Effector CD4-positive, alpha-beta T cell (primary cell): ENCODE measurements around the gene FAAP20.

Source experiments
- DNase-seq: peaks from one replicate; pipeline ENCODE4 v3.0.0-alpha.2; 2020

FAAP20 gene

DNA sequence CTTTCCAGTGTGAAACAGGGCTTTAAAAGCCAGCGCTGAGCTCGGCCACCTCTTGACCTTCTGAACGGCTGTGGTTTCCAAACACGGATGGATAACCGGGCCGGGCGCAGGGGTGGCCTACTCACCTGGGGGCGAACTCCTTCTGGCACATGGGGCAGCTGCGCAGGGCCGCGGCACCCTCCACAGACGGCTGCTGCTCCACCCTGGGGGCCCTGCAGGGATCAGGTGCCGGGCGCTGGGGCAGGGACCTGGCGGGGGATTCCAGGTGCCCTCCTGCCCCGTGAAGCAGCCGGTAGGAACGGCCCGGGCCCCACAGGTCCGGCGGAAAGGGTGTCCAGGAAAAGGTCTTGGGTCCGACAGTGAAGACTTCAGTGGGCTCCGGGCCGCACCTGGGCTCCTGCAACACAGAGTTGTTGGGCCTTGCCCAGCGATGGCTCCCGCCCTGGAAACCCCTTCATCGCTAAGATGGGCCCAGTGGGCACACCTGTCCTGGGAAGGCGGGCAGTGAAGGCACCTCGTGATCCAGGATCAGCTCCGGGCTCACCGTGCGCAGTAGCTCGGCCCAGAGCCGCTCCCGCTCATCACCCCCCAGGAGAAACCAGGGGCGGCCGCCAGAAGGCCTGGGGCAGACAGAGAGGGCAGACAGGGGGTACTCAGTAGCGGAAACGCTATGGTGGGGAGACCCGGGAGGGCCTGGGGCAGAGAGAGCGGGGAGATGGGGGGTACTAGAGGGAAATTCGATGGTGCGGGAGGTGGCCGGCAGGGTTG, 874 bp downstream of the FAAP20 start:
- no peak for DNase-seq

DNA sequence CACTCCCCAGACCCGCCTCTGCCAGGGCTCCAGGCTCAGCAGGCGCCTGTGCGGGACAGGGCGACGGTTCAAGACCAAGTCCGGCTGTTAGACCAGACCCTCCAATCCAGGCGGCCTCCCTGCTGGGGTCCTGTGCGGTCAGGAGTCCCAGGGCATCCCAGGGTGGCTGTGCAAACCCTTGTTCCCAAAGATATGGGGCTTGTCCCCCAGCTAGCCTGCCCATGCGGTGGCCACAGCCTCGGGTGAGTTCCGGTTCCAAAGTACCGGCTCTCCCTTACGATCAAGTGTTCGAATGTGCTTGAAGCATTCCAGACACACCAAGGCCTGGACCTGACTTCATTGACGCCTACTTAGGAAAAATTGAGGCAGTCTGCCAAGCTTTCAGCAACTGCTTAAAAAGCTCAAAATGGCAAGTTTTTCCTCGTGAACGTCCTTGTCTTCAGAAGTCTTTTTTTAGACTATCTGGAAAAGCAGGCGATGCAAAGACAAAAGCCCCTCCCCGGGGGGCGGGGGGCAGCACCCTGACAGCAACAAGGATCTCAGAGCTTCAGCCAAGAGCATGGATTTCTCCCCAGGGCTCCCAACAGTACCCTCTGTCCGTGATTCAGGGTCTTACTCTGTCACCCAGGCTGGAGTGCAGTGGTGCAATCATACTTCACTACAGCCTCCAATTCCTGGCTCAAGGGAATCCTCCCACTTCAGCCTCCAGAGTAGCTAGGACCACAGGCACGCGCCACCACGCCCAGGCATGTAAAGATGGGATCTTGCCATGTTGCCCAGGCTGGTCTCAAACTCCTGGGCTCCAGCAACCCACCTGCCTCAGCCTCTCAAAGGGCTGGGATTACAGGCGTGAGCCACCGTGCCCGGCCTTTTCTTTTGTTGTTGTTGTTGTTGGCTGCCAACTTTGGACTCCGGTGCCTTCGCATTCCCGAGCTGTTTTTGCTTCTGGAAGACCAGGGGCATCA, 2.3 kb downstream of the FAAP20 start:
- DNase-seq: no peak

DNA sequence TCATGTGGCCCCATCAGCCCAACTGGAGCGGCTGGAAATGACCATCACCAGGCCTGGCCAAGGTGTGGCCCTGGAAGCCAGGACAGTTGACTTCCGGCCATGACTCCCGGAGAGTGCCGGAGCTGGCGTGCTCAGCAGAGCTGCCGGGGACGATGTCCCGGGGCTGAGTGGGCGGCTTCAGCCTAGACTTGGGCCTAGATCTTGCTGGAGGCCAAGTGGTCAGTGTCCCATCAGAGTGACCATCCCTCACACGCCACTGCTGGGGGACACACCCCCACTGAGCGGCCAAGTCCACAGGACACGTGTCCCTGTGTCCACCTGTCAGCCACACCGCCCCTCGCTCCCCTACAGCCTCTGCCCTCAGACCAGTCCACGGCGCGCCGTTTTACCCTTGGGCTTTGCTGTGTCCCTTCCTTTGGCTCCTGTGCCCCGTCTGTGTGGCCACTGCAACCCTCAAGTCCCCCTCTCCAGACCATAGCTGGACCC, 4.0 kb downstream of the FAAP20 start:
- DNase-seq: no peak

DNA sequence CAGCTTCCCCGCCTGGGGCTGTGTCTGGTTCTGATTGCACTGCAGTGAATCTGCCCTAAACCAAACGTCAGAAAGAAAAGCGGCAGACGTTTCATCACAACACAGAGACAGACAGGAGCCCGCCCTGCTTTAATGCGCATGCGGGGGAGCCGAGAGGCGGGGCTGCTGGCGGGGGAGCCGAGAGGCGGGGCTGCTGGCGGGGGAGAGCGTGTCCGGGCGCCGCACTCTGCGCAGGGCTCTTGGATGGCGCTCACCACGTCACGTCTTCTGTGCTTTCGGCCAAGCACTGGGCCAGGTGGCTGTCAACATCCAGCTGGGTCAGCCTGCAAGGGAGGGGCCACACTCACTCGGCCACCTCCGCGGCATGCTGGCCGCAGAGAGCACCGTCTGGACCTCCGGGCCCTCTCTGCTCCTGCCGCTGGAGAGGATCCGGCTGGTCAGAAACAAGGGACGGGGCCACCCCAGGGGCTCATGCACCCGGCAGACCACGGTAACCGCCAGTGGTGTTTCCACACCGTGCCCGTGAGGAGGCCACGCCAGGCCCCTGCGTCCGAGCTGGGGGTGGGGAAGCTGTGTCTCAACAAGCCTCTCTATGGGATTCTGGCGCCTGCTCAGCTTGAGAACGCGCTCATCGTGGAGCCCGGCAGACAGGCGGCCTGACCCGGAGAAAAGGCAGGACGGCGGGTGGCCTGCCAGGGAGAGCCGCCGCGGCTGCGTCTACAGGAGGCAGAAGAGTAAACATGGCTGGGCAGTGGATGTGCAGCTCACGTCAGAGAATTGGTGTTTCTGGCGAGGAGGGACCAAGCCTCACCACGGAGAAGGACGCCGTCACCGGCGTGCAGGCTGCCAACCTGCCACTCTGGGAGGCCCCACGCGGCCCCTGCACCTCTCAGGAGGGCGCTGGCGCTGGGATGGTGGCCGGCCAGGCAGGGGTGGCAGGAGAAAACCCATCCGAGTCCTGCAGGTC, 4.8 kb downstream of the FAAP20 start:
- DNase-seq: peak; percentile 87

DNA sequence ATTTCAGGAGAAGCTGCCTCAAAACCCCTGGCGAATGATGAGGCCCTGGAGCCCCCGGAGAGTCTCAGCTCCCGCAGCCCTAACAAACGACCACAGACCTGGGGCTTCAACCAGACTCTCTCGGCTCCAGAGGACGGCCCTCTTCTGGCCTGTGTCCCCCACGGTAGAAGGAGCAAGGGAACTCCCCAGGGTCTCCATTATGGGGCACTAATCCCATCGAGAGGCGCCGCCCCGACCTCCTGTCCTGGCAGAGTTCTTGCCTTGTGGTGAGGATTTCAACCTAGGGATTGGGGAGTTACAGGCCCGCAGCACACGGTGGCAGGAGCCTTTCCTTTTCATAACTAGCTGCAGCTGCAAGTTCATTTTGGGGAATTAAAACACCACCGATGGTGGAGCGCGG, 6.2 kb downstream of the FAAP20 start:
- no peak for DNase-seq

DNA sequence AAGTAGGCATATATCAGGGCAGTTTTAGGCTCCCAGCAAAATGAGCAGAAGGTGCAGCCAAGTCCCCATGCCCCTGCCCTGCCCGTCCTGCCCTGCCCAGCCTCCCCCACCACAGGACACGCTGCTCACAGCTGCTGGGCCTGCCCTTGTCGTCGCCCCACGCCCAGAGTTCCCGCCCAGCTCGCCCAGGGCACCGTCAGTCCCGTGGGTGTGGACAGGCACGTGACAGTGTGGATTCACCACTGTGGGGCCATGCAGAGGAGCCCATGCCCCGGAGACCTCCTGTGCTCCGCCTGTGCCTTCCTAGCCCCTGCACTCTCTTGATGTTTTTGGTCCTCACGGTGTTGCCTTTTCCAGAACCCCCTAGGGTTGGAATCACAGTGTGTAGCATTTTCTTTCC, 7.0 kb downstream of the FAAP20 start:
- DNase-seq: no peak

DNA sequence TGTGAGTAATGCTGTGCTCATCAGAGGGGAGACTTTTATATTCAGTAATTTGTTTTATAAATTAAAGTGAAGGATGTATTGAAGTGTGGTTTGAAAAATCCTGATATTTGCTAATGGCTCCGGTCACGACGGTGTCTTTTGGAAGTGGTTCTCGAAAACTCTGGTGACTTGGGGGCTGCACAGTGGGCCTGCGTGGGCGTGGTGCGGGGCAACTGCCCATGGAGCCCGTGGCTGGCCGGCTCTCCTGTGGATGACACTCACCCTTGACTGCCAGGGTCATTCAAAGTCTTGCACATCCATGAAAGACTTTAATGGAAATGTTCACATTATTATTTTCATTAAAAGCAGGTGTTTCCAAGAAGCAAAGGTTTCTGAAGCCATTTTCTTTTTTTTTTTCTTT, 7.7 kb downstream of the FAAP20 start:
- no peak for DNase-seq

DNA sequence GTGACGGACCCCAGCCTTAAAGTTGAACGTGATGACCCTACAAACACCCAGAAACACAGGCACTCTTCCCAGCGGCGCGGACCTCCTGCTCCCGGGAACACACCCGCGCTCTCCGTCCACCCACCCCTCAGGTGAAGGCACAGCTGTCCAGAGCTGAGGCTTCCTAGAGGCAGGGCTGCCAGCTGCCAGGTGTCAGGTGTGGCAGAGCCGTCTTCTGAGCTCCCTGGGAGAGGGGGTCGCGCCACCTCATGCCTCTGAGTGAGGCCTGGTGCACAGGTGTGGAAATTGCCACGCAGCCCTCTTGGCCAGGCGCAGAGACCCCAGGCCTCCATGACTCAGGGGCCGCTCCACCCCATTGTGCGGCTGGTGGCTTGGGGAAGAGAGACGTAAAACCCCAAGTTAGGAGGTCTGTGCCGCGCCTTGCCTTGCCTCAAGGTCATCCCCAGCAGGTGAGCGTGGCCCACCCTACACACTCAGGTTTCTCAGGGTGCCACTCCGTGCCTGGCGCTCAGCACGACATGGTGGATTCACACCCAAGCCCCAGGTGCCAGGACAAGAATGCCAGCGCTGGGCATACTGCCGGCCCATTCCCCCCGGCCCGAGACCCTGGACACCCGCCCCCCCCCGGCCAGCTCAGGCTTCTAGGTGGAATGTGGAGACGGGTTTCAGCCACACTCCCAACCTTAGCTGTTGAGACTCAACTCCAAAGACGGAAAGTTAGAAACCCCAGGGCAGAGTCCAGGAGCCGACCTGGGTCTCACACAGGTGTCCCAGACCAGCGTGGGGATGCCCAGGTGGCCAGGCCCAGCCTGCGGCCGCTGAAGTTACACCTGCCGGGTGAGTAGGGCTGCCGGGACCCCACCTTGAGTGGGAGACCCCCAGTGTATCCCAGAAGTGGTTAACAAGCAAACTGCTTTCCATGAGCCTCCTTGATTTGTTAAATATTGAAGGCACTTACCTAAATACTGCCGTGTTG, 8.4 kb downstream of the FAAP20 start:
- no peak for DNase-seq

DNA sequence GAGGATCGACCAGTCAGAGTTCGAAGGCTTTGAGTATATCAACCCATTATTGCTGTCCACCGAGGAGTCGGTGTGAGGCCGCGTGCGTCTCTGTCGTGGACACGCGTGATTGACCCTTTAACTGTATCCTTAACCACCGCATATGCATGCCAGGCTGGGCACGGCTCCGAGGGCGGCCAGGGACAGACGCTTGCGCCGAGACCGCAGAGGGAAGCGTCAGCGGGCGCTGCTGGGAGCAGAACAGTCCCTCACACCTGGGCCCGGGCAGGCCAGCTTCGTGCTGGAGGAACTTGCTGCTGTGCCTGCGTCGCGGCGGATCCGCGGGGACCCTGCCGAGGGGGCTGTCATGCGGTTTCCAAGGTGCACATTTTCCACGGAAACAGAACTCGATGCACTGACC, 9.6 kb downstream of the FAAP20 start:
- DNase-seq: no peak

DNA sequence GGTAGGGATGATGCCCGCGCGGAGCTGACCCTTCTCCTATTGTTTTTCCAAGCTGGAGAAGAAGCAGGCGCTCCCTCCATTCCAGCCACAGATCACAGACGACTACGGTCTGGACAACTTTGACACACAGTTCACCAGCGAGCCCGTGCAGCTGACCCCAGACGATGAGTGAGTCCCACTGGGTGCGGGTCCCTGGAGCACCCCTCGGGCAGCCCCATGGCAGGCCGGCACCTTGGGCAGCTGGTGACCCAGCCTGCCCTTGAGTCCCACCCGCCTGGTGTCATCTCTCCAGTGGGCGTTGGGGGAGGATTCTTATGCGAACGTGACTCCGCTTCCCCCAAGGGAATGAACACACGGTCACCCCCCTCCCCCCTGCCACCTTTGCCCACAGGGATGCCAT, 10.0 kb downstream of the FAAP20 start:
- no peak for DNase-seq

DNA sequence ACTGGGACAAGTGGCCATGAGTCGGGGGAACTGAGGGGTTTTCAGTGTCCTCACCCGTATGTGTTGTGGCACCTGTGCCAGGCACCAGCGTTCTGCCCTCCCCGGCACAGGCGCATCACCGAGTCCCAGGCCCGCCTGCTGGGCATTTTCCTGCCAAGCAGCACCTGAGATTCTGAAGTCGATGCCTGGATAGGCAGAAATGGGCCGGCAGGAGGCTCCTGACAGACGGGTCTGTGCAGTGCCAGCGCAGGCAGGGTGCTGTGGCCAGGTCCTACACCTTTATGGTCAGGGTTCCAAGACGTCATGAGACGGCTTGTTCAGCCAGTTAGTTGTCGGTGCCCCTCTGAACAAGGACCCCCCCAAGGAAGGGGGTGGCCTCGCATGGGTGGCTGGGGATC, 10.6 kb downstream of the FAAP20 start:
- no peak for DNase-seq

DNA sequence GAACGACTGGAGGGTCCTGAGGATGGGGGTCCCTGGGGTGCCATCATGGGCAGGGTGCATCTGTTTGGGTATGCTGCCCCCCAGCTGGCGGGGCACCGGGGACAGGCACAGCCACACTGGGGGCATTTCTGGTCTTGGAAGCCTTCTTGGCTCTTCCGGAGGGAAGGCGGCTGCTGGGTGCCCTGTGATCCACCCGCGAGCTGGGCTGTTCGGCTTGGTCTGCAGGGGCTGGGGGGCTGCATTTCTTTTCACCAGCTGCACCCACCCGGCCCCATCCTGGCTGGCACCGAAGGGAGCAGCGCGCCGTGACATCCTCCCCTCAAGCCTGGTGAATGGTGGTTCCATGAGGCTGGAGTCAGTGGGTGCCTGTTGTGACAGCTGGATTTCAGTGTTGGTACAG, 12.2 kb downstream of the FAAP20 start:
- DNase-seq: no peak

DNA sequence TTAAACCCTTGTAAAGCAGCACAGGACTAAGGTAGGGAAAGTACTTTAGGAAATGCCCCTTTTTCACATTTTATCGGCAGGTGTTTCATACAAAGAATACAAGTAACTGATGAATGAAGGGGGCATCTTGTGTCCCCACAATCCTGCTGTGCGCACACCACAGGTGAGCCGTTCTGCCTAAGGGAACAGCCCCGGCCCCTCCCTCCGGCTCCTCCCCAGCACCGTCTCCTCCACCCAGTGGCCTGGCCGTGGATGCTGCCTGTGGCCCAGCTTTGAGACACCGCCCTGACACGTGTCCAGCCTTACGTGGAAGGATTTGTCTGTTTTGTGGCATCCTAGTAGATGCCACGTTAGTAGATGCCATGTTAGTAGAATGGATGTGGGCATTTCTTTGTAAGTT, 12.8 kb downstream of the FAAP20 start:
- DNase-seq: no peak

DNA sequence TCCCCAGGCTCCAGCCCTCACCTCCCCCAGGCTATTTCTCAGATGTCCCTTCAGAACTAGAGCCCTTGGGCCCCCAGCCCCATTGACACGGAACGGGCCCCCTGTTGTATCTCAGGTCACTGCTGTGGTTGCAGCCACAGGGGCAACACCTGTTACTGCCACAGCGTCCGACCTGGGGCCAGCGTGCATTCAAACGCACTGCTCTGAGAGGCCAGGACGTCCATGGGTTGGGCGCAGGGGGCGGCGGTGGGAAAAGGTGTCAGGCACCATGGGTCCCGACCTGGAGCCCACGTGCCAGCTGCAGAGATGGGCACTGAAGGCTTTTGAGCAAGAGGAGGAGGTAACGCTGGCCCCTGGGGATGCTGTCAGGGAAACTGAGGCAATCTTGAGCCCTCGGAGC, 13.3 kb downstream of the FAAP20 start:
- DNase-seq: no peak

DNA sequence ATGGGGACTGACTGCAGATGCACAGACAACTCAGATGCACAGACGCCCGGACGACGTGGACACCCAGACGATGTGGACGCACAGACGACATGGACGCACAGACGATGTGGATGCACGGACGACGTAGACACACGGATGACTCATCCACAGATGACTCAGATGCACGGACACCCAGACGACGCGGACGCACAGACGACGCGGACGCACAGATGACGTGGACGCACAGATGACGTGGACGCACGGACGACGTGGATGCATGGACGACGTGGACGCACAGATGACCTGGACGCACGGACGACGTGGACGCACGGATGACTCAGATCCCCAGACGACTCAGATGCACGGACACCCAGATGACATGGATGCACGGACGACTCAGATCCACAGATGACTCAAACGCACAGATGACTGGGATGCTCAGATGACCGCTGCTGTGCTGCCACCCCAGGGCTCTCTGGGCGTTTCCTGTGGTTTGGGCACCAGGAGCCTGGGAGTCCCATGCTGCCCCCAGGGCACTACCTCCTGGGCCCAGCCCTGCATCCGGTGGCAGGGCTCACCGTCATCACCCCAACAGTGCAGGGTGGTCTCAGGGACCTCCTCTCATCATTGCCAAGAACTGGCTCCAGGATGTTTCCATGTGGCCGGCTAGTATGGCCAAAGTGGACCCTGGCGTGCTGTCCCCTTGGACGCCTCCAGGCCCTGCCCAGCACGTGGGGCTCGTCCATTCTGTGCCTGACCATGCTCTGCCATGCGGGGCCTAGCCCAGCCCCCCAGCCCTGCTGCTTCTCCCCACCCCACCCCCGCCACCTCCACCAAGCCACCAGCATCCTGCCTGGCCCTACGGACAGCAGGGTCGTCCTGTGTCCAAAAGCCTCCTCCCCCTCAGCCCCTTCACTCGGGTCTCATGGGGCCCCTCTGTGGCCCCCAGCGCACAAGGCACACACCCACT, 14.0 kb downstream of the FAAP20 start:
- no peak for DNase-seq

DNA sequence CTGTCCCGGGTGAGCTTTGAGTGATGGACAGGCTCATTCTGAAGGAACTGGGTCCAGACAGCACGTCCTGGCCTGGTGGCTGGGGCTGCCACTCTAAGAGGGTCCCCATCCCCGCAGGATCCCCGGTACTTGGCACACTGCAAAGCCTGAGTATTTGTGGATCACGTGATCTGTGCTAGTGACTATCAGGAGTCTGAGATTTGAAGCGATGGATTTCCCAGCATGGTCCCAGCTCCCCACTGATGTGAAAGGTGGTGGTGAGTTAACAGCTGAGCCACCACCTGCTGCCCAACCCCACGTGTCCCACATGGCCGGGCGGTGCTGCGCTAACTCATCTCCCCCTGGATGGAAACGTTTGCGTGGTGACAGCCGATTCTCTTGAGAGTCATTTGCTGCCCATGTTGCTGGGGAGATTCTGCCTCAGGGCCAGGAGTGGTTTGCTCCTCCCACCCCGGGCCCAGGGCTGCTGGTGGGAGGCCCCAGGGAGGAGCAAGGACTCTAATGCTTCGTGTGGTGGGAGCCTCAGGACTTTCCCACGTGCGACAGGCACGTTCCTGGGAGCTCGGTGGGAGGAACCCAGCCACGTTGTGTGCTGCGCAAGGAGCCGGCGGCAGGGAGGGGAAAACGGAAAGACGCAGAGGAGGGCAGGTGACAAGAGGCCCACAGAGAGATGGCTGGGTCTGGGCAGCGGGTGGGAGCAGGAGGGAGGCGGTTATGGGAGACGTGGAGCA, 15.1 kb downstream of the FAAP20 start:
- no peak for DNase-seq

DNA sequence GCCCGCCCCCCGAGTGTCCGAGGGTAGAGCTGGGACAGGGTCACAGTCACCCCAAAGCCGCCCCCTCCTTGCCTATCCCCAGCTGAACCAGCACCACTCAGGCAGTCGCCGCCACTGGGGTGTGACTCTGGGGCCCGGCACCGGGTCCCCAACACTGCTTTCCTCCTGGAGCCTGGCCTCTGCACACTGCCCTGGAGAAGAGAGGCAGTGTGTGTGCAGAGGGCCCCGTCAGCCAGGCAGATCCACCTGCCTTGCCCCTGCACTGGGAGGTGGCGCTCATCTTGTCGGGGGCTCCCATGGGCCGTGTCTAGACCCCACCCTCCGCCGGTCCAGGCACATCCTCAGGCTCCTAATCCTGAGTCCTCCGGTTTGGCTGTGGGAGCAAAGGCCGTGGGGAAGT, 15.7 kb downstream of the FAAP20 start:
- no peak for DNase-seq

DNA sequence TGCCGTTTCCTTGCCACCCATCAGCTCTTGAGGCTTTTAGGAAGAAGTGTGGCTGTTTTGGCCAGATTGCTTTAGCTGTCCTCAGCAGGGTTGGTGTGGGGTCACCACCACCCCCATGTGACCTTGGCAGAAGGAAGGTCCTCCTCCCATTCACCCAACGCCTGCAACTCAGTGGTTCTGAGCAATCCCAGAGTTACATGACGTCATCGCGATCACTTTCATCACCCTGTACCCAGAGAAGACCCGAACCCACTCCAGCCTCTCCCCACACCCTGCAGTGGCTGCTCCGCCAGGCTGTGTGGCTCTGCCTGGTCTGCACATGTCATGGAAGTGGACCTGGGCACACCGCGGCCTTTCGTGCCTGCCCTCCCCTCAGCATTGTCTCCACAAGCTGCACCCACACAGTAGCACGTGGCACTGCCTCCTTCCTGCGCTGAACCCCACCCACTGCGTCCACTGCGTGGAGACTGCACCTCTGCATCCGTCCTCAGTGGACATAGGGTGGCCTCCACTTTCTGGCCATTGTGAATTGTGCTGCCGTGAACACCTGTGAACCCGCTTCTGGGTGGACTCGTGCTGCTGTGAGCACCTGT, 16.5 kb downstream of the FAAP20 start:
- DNase-seq: no peak

DNA sequence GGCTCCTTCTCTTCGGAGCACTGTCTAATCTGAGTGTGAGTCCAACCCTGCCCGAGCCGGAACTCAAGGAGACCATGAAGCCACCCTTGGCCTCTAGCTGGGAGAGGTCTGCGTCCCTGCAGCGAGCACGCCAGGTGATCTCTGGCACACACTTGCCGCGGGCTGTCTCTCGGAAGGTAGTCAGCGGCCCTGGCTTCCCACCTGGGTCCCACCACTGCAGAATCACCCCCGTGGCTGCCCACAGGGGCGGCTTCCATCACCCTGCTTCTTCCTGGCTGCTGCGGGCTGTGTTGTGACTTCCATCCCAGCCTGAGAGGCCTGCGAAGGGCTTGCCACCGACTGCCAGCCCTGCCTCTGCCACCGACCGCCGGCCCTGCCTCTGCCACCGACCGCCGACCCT, 17.0 kb downstream of the FAAP20 start:
- no peak for DNase-seq
